Heart right ventricle (tissue), 16 donors: ENCODE data around the gene CENPP. TPM values are rescaled to one million over a fixed set of nuclear protein-coding genes. Genes with fewer than 3 reads are reported as not detected.

Source experiments
- ATAC-seq, 8 donors: fragments of 200-7000 bp; cut with Tn5 transposase; one replicate each; pipeline ENCODE4 v1.9.1; 2020; ENCODE audit warnings: mild to moderate bottlenecking in 8 of 8, moderate library complexity in 8 of 8, moderate number of reproducible peaks in 1 of 8
- DNase-seq, 2 donors: peaks; one replicate each; pipeline ENCODE4 v3.0.0-alpha.2; 2020
- H3K27ac ChIP-seq, 10 donors: fragments of 200-600 bp; sonication (generic) in 2 of 10; one replicate each; pipeline versions ENCODE4 v1.5.0 to v1.8.0; 2020 to 2022; ENCODE audit warnings: mild to moderate bottlenecking in 3 of 10
- H3K27me3 ChIP-seq, 7 donors: fragments of 200-600 bp; one replicate each; pipeline ENCODE4 v1.8.0; 2021 to 2022; ENCODE audit warnings: mild to moderate bottlenecking in 2 of 7
- H3K36me3 ChIP-seq, 9 donors: fragments of 200-600 bp; sonication (generic) in 1 of 9; one replicate each; pipeline versions ENCODE4 v1.5.0 to v1.8.0; 2020 to 2022; ENCODE audit warnings: mild to moderate bottlenecking in 2 of 9
- H3K4me1 ChIP-seq, 9 donors: fragments of 200-600 bp; sonication (generic) in 1 of 9; one replicate each; pipeline versions ENCODE4 v1.5.0 to v1.8.0; 2020 to 2022; ENCODE audit warnings: mild to moderate bottlenecking in 4 of 9
- H3K4me3 ChIP-seq, 10 donors: fragments of 200-600 bp; sonication (generic) in 2 of 10; one replicate each; pipeline versions ENCODE4 v1.5.0 to v1.8.0; 2020 to 2022; ENCODE audit warnings: mild to moderate bottlenecking in 7 of 10, moderate library complexity in 2 of 10
- H3K9me3 ChIP-seq, 11 donors: fragments of 200-600 bp in 10 of 11; sonication (generic) in 2 of 11; one replicate each; pipeline versions ENCODE4 v1.5.0 to v1.8.0; 2013 to 2022; ENCODE audit warnings: mild to moderate bottlenecking in 2 of 11, control low read depth in 1 of 11, moderate library complexity in 1 of 11
- CTCF ChIP-seq, 9 donors: fragments of 200-600 bp; sonication (generic) in 2 of 9; IDR thresholded peaks; one replicate each; pipeline versions ENCODE4 v1.5.0 to v1.8.0; 2021 to 2022; ENCODE audit warnings: antibody characterized with exemption in 9 of 9, mild to moderate bottlenecking in 5 of 9, moderate library complexity in 1 of 9
- WGBS, 2 donors: extraction: QIAGEN DNeasy Blood & Tissue Kit; methylation state at CpG; one replicate each; pipeline ENCODE4 v1.1.7; 2013; ENCODE audit warnings: inconsistent platforms in 1 of 2; 5-methylcytosine and 5-hydroxymethylcytosine counted together
- intact Hi-C, 10 donors: fragments of 100-400 bp; cut with DNase I; formaldehyde crosslinking; loops; one replicate each; pipeline versions ENCODE4 v1.11.1 to v1.14.2; 2022
- polyA plus RNA-seq, 2 donors: library from polyadenylated mRNA; stranded (reverse); fragments of 200-250 nt; gene quantifications; one replicate each; pipeline ENCODE4 v1.2.3, GENCODE V29; 2013
- total RNA-seq, 10 donors: library from RNA; stranded (reverse); fragmentation: NEBNext Ultra II Directional in 3 of 10; extraction: Animal tissue kit (Norgen Biotek cat#: 25700) in 3 of 10; gene quantifications; one replicate each; pipeline versions ENCODE4 v1.2.1 to v1.2.4, GENCODE V29; 2021 to 2023
- donor health status: Arrhythmogenic right ventricular cardiomyopathy.
- donor health status: ischemic (EF 13 %, LVEDD 7.1; RV severe dilation, severe dysfunction).
- donor health status: healthy with polysubstance abuse.
- donor health status: DM: no; HTN: yes; CAD: no.
- donor health status: DM: no; HTN: no; CAD: no.
- donor health status: ischemic (EF 25% LVEDD 6.9; RV normal size, moderate dysfunction).
- donor health status: ischemic (EF 25% LVEDD 5.7; RV mildly dilated, moderate dysfunction).
- donor health status: healthy.
- donor health status: DM: yes; HTN: yes; CAD: no.
- donor health status: Ischemic cardiomyopathy.
- donor health status: ischemic (EF 35%, LVEDD 5.7; RV mildly dilated, moderate dysfunction).
- donor health status: nonischemic (EF 11% LVEDD 7.7; RV severe dilation, severe dysfunction).
- donor health status: DM: yes; HTN: yes; CAD: no.
- donor health status: PGD.
- donor health status: ischemic (EF 29% LVEDD 5.4; RV normal size, mild dysfunction).
- donor health status: nonischemic (EF 23%, LVEDD 6.1; RV moderate dilation, normal function).

CENPP gene
- total and polyA plus RNA-seq, 12 donors, result 1.3 to 5.2 (median 2.8) TPM

- Histone ChIP-seq H3K27me3 (no peaks in the 10 kb centered on the region), H3K27ac (no peak overlapping the region), H3K36me3 (peaks cover 0 to 18% (median 0%) of the 10 kb centered on the region in 9 donors), H3K9me3 (peaks cover 0 to 6% (median 0%) of the 10 kb centered on the region in 11 donors), H3K4me3 (no peak overlapping the region), H3K4me1 (peaks cover 0 to 31% (median 5%) of the 10 kb centered on the region in 9 donors)
- DNase-seq (no peak), ATAC-seq (no peak)
- WGBS, 2 donors, result 94 to 98% methylated on average over 1 of the region's 1 CpG
- intact Hi-C loops, result no loop called here
- TF ChIP-seq CTCF (IDR thresholded peaks at IDR 0.05), result no peak
Measured at GRCh38 chr9:92524881-92525280, 199.1 kb downstream of the CENPP start.

GRCh38 chr9:92525306-92525705 lies 199.6 kb downstream of the CENPP start:
- no peak overlapping the region for H3K4me3 ChIP-seq
- 94 to 98% methylated on average over 5 of the region's 5 CpGs for WGBS, 2 donors
- ATAC-seq, result no peak
- no peak for DNase-seq
- H3K36me3 ChIP-seq, result peaks cover 0 to 14% (median 0%) of the 10 kb centered on the region in 9 donors
- peaks cover 0 to 9% (median 0%) of the 10 kb centered on the region in 11 donors for H3K9me3 ChIP-seq
- H3K27ac ChIP-seq, result no peak overlapping the region
- intact Hi-C loops, result no loop called here
- no peaks in the 10 kb centered on the region for H3K27me3 ChIP-seq
- peaks cover 0 to 31% (median 5%) of the 10 kb centered on the region in 9 donors for H3K4me1 ChIP-seq
- no peak for TF ChIP-seq CTCF (IDR thresholded peaks at IDR 0.05)

- WGBS, 2 donors, result 96 to 97% methylated on average over 2 of the region's 2 CpGs
- Histone ChIP-seq H3K36me3 (no peaks in the 10 kb centered on the region), H3K4me3 (no peak overlapping the region), H3K27me3 (no peaks in the 10 kb centered on the region), H3K4me1 (peaks cover 0 to 31% (median 5%) of the 10 kb centered on the region in 9 donors), H3K27ac (peak overlapping the region in 6 of 10 donors; percentile 23 to 83 (median 63)), H3K9me3 (peaks cover 0 to 30% (median 2%) of the 10 kb centered on the region in 11 donors)
- ATAC-seq, result no peak
- no peak for TF ChIP-seq CTCF (IDR thresholded peaks at IDR 0.05)
- DNase-seq, result no peak
- intact Hi-C loops, result no loop called here
Measured at GRCh38 chr9:92527291-92527828, 201.6 kb downstream of the CENPP start.

- Histone ChIP-seq H3K27me3 (no peaks in the 10 kb centered on the region), H3K4me1 (peaks cover 0 to 31% (median 5%) of the 10 kb centered on the region in 9 donors), H3K4me3 (peak overlapping the region in 1 of 10 donors; percentile 13), H3K36me3 (no peaks in the 10 kb centered on the region), H3K9me3 (peaks cover 0 to 35% (median 2%) of the 10 kb centered on the region in 11 donors), H3K27ac (peak overlapping the region in 8 of 10 donors; percentile 22 to 83 (median 54))
- intact Hi-C loops, result loop anchor here in 1 of 10 donors (2.0 kb wide), 1 partner anchor 47 kb away; no protein-coding TSS in a partner anchor
- no peak for TF ChIP-seq CTCF (IDR thresholded peaks at IDR 0.05)
- DNase-seq (peak in 1 of 2 donors; percentile 15), ATAC-seq (peak; percentile 59 to 90 (median 78))
- WGBS, 2 donors, result 62 to 65% methylated on average over 4 of the region's 4 CpGs
Measured at GRCh38 chr9:92527832-92528521, 202.2 kb downstream of the CENPP start.
